NCI-H226 (cell line): ENCODE data around the gene MAP1LC3B2.

Experiments
- DNase-seq: peaks from one replicate; pipeline ENCODE4 v3.0.0-alpha.2; 2015

Gene MAP1LC3B2

DNA sequence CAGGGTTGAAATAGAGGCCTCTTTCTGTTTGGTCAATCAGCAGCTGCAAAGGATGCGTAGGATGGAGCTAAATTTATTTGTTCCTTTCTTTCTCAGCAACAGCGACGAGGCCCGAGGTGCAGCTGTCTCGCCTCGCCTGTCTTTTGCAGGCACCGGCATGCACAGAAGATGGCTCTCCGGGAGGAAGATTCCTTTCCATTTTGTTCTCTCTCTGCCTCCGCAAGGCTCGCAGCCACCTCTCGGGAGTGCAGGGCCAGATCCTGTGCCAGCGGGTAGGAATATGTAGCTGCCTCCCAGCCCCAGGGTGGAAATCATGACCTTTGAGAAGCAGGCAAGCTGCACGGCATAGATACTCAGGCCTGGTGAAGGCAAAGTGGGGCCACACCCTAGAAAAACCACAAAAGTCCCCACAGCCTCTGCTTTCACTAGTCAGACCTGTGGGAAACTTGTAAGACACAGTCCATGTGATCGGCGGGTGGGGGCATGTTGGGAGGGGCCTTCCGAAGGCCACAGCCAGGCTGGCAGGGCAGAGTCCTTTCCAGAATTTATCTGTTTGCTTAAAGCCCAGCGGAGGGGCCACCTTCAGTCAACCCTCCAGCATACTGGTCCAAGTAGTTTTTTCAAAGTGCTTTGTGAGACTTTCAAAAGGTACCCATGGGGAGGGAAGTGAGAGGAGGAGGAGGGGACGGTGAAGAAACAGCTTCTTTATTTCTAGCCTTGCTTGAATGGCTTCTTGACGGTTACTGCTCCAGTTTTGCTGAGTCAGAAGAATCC, at the start of gene MAP1LC3B2:
TSS of gene MAP1LC3B2 (plus strand) at position 220 of the 774 bp plus-strand sequence. CDS start 16,562 bp downstream, outside the sequence.
- no peak for DNase-seq

- no peak for DNase-seq
These were observed 45.2 kb upstream of the MAP1LC3B2 start for GRCh38 chr12:116513944-116514343.

DNA sequence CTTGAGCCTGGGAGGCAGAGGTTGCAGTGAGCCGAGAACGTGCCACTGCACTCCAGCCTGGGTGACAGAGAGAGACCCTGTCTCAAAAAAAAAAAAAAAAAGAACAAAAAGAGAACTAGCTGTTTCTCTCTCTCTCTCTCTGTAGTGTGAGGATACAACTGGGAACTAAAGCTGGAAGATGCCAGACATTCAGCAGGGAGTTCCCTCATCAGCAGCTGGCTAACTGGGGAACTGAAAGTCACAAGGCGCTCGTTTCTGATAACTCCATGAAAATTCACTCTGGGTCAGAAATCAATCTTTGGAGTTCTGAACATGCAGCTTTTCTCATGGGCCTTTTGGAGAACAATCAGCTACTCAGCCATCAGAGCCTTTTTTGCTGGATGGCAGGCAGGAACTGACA, 43.5 kb upstream of the MAP1LC3B2 start:
- no peak for DNase-seq

DNA sequence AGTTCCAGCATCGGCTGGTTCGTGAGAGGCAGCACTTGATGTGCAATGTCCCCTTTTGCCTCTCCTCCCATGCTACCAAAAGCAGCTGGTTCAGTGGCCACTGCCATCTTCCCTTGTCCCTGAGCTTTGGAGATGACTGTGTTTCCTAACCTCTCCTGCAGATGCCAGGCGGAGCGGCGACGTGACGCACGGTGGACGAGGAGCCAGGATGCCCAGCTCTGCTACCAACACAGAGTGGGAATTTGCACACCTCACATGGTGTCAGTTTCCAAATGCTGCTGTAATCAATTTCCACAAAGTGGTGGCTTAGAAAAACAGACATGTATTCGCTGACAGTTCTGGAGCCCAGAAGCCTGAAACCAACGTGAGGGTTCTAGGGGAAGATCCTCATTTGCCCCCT, 42.5 kb upstream of the MAP1LC3B2 start:
- DNase-seq, result no peak

DNA sequence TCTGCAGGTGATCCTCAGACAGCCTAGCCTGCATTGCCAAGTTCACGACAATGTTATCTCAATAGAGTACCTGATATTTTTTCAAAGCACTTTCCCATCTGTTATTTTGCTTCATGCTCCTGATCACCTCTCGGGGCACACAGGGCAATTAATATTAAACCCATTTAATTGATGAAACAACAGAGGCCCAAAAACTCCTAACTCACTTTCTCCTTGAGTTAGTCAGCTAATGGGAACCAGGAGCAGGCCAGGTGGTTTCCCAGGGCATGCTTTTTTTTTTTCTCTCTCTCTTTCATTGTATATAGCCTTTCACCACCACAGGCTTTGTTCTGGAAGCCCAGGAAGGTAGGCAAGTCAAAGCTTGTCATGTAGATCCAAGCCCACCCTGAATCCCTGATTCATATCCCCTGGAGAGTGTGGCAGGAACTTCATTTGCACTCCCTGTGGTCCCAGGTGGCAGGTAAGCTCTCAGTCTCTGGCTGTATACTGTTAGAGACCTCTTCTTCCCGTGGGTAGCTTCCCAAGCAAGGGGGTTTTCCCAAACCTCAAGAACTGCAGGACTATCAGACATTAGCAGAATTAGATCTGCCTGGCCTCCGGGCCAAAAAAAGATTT, 41.6 kb upstream of the MAP1LC3B2 start:
- DNase-seq, result no peak

GRCh38 chr12:116520225-116520760, 38.9 kb upstream of the MAP1LC3B2 start:
- no peak for DNase-seq

GRCh38 chr12:116520801-116521471, 38.2 kb upstream of the MAP1LC3B2 start:
- DNase-seq, result no peak

DNA sequence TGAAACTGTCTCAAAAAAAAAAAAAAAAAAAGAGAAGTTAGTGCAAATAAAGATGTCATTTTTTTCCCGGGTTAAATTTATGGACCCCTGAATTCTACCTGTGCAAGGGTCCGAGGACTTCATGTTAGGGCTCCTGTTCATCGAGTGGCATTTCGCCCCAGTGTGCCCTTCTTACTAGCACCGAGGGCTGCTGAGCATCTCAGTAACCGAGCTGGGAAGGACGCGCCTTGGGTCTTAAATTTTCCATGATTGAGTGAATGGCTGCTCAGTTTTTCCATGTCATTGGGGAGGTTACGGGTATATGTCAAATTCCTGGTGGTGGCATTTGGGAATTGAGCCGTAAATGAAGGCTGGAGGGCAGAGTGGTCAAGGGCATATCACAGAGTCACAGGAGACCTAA, 34.9 kb upstream of the MAP1LC3B2 start:
- no peak for DNase-seq

- DNase-seq, result peak; percentile 36
These were observed 34.2 kb upstream of the MAP1LC3B2 start for GRCh38 chr12:116524964-116525379.

DNA sequence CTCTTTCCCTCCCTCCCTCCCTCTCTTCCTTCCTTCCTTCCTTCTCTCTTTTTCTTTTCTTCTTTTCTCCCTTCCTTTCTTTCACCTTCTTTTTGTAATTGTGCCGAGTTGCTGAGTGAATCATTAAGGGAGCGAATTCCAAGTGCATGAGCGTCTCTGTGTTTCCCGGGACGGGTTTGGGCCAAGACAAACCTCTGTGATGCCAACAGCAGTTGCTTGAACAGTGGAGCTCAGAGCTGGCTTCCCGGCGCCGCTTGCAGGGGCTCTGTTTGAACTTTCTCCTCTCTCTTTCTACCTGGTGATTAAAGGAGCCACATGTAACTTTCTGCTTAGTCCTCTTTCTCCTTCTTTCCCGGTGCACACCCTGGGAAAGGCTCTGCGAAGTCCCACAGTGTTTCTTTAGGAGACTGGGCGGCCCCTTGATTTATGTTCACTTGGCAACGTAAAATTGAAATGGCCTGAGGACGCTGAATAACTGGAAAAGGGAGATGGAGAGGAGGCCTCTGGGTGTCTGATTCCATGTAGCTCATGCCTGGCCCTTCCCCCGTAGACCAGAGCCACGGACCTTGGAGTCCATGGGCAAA, 33.7 kb upstream of the MAP1LC3B2 start:
- DNase-seq, result peak; percentile 82

GRCh38 chr12:116528065-116528464, 31.1 kb upstream of the MAP1LC3B2 start:
- DNase-seq, result no peak

- DNase-seq, result no peak
These were observed 30.7 kb upstream of the MAP1LC3B2 start for GRCh38 chr12:116528498-116528897.

- no peak for DNase-seq
These were observed 30.1 kb upstream of the MAP1LC3B2 start for GRCh38 chr12:116529048-116529447.

DNA sequence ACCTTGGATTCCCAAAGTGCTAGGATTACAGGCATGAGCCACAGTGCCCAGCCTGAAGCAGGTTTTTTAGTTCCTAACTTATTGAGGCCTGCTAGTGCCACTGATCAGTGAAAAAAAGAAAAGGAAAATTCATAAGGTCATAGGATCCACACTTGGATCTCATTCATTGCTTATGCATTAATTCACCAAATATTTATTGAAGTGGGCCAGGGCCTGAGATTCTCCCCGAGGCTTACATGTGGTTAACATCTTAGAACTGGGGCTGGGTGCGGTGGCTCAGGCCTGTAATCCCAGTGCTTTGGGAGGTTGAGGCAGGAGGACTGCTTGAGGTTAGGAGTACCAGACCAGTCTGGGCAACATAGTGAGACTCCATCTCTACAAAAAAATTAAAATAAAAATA, 29.5 kb upstream of the MAP1LC3B2 start:
- no peak for DNase-seq

- no peak for DNase-seq
These were observed 26.8 kb upstream of the MAP1LC3B2 start for GRCh38 chr12:116532428-116532827.

DNA sequence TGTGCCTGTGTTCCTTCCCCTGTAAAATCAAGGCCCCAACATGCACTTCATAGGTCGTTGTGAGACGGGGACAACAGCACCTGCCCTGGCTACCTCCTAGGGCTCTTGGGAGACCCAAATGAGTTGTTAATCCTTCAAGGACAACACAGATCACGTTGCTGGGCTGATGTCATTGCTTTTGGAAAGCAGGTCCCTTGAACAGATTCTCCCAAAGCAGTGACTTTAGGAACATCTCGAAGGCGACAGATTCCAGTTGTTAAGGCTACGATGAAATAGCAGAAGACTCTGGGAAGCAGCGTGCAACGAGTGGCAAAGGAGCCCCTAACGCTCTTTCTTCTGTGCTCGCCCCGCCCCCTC, 26.2 kb upstream of the MAP1LC3B2 start:
- DNase-seq, result no peak

DNA sequence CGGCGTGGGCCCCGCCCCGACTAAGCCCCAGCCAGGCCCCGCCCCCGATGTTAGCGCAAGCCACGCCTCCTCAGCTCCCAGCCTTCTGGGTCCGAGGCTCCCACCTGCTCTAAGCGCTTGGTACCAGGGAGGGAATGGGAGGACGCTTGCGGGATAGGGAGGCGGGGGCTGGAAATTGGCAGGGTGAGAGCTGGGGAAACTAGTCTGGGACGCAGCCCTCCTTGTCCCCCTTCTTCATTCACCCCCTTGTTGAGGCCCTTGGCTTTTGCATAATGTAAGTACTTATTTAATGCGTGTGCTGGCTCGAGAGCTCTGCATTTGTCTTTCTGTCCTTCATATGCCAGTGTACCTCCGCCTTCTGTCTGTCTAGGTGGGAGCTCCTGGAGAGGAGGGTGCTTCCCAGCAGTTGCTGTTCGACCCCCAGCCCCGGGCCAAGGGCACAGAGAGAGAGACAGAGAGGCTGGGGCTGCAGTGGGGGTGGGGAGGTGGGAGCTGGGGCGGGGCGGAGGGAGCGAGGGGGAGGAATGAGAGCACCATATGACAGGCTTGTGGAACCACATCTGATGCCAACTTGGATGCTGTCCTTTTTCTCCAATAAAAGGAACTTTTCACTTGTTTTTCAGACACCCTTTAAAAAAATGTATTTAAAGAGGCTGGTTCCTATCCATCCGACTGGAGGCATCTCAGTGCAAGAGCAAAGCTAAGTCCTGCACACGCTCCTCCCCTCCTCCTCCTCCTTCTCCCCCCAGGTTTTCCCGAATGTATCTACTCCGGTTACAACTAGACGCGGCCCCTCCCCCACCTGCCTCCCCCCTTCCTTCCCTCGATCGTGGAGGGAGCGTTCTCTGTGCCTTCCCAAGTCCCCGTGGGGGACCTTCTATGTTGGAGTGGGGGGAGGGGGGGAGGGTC, 25.6 kb upstream of the MAP1LC3B2 start:
- peak; percentile 41 for DNase-seq

DNA sequence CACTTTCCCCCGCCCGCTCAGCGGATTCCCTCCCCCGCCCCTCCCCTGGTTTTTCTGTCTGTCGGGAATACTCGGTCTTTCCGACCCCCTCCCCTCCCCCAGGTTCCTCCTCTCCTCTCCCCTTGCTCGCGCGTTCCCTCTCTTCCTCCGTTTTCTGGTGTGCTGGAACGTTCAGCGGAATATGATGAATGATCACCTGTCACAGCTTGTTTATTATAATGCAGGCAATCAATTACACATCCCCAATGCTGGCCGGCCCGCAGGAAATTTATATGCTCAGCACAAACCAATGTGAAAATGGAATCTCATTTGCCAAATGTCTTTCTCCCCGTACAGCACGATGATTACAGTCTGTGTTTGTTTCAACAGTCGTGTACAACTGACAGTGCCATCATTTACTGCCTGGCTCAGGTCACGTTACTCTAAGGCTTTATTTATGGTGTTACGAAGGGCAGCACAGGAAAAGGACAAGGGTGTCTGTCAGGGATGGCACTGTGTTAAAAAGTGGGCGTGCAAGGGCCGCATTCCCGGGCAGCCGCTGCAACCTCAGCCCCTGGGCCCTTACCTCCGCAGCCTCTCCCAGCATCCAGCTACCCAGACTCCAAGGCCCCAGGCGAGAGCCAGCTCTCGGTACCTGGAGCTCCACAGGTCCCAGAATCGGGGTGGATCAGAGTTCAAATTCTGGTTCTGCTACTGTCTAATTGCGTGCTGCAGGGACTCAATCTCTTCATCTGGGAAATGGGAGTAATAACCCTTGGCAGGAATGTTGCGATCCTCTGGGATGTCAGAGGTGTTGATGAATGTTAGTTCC, 24.7 kb upstream of the MAP1LC3B2 start:
- no peak for DNase-seq

- DNase-seq, result no peak
These were observed 23.9 kb upstream of the MAP1LC3B2 start for GRCh38 chr12:116535241-116535640.

DNA sequence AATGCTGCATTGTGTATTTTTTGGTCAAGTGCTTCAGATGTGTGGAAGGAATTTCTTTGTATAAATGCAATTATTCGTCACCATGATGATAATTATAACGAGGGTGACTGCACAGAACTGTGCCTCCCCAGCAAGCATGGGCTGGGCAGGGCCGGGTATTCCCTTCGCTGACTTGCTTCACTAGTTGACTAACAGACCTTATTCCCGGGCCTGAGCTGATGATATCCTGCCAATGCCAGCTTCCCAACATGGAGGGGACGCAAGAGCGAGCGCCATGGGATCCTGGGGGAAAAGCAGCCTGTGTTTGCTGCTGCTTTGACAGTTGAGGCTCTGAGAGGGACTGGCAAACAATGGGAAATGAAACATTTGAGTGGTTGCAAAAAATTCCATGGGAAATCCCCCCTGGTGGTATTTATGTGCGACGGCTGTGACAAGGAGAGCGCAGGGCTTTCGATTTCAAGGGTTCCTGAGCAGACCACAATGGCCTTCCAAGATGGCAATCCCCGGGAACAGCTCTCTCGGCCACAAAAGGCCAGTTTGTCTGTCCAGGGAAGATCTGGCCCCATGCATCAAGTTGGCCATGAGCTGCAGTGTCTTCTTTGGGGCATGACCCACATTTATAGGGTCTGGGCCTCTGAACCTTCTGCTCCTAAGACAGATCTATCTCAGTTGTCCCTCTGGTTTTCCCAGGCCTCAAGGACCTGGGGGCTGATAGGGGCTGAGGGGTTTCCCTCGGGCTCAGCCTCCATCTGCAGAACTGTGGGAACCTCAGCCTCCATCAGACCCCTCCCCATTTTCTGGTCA, 21.9 kb upstream of the MAP1LC3B2 start:
- DNase-seq, result no peak
